IPS DF 6.9 (cell line): ENCODE results near the gene ANKK1.

Source experiments
- DNase-seq: peaks from one replicate; pipeline ENCODE4 v3.0.0-alpha.2; 2013; ENCODE audit warnings: low read depth, low spot score
- H3K27ac ChIP-seq: one replicate; pipeline ENCODE4 v1.5.1; 2013; ENCODE audit warnings: low read length, control low read depth
- H3K27me3 ChIP-seq: 2 replicates; pipeline ENCODE4 v1.6.1; 2013; ENCODE audit warnings: mild to moderate bottlenecking, low read length; ENCODE audit not compliant: control insufficient read depth, insufficient read depth
- H3K36me3 ChIP-seq: 2 replicates; pipeline ENCODE4 v1.6.1; 2013; ENCODE audit warnings: low read length; ENCODE audit not compliant: control insufficient read depth, insufficient read depth
- H3K4me1 ChIP-seq: 2 replicates; pipeline ENCODE4 v1.6.1; 2013; ENCODE audit warnings: low read length; ENCODE audit not compliant: control insufficient read depth, insufficient read depth
- H3K4me3 ChIP-seq: 2 replicates; pipeline ENCODE4 v1.5.1; 2013; ENCODE audit warnings: mild to moderate bottlenecking, low read length
- H3K9me3 ChIP-seq: 2 replicates; pipeline ENCODE4 v1.6.1; 2013; ENCODE audit warnings: low read length, inconsistent platforms; ENCODE audit not compliant: control insufficient read depth, insufficient read depth
- WGBS: extraction: QIAGEN DNeasy Blood & Tissue Kit; methylation state at CpG from one replicate; pipeline ENCODE4 v1.1.7; 2013; ENCODE audit warnings: mixed read lengths, missing lambda C conversion rate; ENCODE audit not compliant: insufficient read length, insufficient coverage; 5-methylcytosine and 5-hydroxymethylcytosine counted together

The ANKK1 gene

DNA sequence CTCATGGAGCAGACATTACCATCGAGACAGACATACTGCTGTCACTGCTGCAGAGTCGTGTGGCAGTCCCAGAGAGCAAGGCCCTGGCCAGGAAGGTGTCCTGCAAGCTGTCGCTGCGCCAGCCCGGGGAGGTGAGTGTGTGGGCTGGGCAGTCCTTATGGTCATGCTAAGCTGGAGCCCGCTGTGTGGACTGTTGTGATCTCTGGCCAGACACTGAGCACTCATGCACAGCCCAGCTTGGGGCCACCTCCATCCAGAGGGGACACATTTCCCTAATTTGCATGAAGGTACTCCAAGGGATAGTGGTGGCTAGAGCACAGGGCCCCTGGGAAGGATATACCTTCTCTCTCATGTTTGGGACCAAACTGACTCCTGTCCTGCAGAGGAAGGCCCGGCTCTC, 9.6 kb downstream of the ANKK1 start:
- Histone ChIP-seq H3K27ac (no peak overlapping the region), H3K36me3 (no peaks in the 10 kb centered on the region), H3K4me3 (no peak overlapping the region), H3K4me1 (0 out of 2 replicates have a peak, but pooled peaks cover 2% of the 10 kb centered on the region), H3K27me3 (no peaks in the 10 kb centered on the region), H3K9me3 (no peaks in the 10 kb centered on the region)
- no peak for DNase-seq
- WGBS, result no CpG with 5 or more reads among the region's 7 CpGs

- no peak for DNase-seq
- 0 out of 2 replicates have a peak, but pooled peaks cover 2% of the 10 kb centered on the region for H3K4me1 ChIP-seq
- H3K9me3 ChIP-seq, result no peaks in the 10 kb centered on the region
- H3K4me3 ChIP-seq, result no peak overlapping the region
- H3K27ac ChIP-seq, result no peak overlapping the region
- no peaks in the 10 kb centered on the region for H3K27me3 ChIP-seq
- H3K36me3 ChIP-seq, result no peaks in the 10 kb centered on the region
- WGBS, result no CpG with 5 or more reads among the region's 4 CpGs
These were observed 10.2 kb downstream of the ANKK1 start for GRCh38 chr11:113397821-113398220.

- no peaks in the 10 kb centered on the region for H3K36me3 ChIP-seq
- no peak overlapping the region for H3K4me3 ChIP-seq
- no peaks in the 10 kb centered on the region for H3K9me3 ChIP-seq
- H3K27ac ChIP-seq, result no peak overlapping the region
- no peaks in the 10 kb centered on the region for H3K27me3 ChIP-seq
- WGBS, result no CpG with 5 or more reads among the region's 24 CpGs
- no peak for DNase-seq
- H3K4me1 ChIP-seq, result 0 out of 2 replicates have a peak, but pooled peaks cover 2% of the 10 kb centered on the region
These were observed 11.3 kb downstream of the ANKK1 start for GRCh38 chr11:113398669-113399430.

- no peaks in the 10 kb centered on the region for H3K9me3 ChIP-seq
- H3K27ac ChIP-seq, result no peak overlapping the region
- DNase-seq, result no peak
- no peaks in the 10 kb centered on the region for H3K27me3 ChIP-seq
- no peak overlapping the region for H3K4me3 ChIP-seq
- no peaks in the 10 kb centered on the region for H3K36me3 ChIP-seq
- WGBS, result no CpG with 5 or more reads among the region's 5 CpGs
- H3K4me1 ChIP-seq, result 0 out of 2 replicates have a peak, but pooled peaks cover 2% of the 10 kb centered on the region
These were observed 13.2 kb downstream of the ANKK1 start for GRCh38 chr11:113400631-113401230.

DNA sequence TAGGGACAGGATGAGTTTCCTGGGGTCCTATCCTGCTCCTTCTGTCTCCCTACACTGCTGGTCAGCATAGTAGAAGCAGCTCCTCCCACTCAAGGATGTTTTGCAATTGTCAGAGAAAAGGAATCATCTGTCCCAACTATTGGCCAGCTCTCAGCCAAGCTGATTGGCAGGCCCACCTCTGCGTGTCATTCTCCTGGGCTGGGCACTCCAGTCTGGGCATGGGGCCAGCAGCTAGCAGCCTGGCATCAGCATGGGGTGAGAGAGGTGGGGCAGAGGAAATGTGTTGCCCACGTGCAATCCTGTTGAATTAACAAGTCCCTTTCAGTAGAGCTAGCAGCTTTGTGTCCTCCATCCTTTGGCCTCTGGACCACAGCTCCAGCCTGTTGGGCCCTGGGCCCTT, 14.1 kb downstream of the ANKK1 start:
- Histone ChIP-seq H3K4me1 (0 out of 2 replicates have a peak, but pooled peaks cover 2% of the 10 kb centered on the region), H3K27ac (no peak overlapping the region), H3K36me3 (no peaks in the 10 kb centered on the region), H3K27me3 (no peaks in the 10 kb centered on the region), H3K9me3 (no peaks in the 10 kb centered on the region), H3K4me3 (no peak overlapping the region)
- WGBS, result no CpG with 5 or more reads among the region's 2 CpGs
- DNase-seq, result no peak

DNA sequence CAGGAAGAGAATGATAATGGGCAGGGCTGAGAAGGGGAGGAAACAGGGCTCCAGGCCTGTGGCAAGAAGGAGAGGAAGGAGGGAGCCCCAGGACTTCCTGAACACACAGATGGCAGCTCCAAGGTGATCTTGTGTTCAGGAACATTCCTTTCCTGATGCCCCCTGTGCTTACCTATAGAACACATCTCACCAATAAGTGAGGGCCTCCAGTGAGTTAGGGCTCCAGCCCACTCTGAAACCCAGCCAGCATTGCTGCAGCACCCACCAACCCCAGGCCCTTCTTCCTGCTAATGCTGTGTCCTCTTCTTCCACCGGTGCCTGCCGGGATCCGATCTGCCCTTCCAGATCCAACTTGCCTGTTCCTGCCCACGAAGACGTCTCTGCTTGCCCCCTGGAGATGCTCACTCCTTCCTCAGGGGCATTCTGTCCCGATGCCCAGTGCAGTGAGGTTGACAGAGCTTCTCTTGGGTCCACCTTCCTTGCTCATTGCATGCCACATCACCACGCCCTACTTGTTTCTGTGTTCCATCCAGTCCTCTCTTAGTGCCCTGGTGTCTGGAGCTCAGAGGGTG, 17.4 kb downstream of the ANKK1 start:
- Histone ChIP-seq H3K4me3 (no peak overlapping the region), H3K27ac (no peak overlapping the region), H3K4me1 (no peaks in the 10 kb centered on the region), H3K9me3 (no peaks in the 10 kb centered on the region), H3K36me3 (no peaks in the 10 kb centered on the region), H3K27me3 (no peaks in the 10 kb centered on the region)
- no peak for DNase-seq
- WGBS, result no CpG with 5 or more reads among the region's 7 CpGs

- Histone ChIP-seq H3K4me1 (no peaks in the 10 kb centered on the region), H3K9me3 (no peaks in the 10 kb centered on the region), H3K4me3 (no peak overlapping the region), H3K36me3 (no peaks in the 10 kb centered on the region), H3K27me3 (no peaks in the 10 kb centered on the region), H3K27ac (no peak overlapping the region)
- WGBS, result no CpG with 5 or more reads among the region's 7 CpGs
- DNase-seq, result no peak
These were observed 18.3 kb downstream of the ANKK1 start for GRCh38 chr11:113405724-113406478.

GRCh38 chr11:113407163-113407562, 19.6 kb downstream of the ANKK1 start:
- Histone ChIP-seq H3K9me3 (no peaks in the 10 kb centered on the region), H3K27me3 (no peaks in the 10 kb centered on the region), H3K4me3 (no peak overlapping the region), H3K36me3 (no peaks in the 10 kb centered on the region), H3K27ac (no peak overlapping the region), H3K4me1 (no peaks in the 10 kb centered on the region)
- WGBS, result no CpG with 5 or more reads among the region's 3 CpGs
- no peak for DNase-seq

GRCh38 chr11:113408206-113408605, 20.6 kb downstream of the ANKK1 start:
- Histone ChIP-seq H3K36me3 (no peaks in the 10 kb centered on the region), H3K9me3 (no peaks in the 10 kb centered on the region), H3K27ac (no peak overlapping the region), H3K4me1 (no peaks in the 10 kb centered on the region), H3K4me3 (no peak overlapping the region), H3K27me3 (no peaks in the 10 kb centered on the region)
- DNase-seq, result no peak
- no CpG with 5 or more reads among the region's 9 CpGs for WGBS

GRCh38 chr11:113408887-113409286, 21.3 kb downstream of the ANKK1 start:
- Histone ChIP-seq H3K9me3 (no peaks in the 10 kb centered on the region), H3K27ac (no peak overlapping the region), H3K4me3 (no peak overlapping the region), H3K36me3 (no peaks in the 10 kb centered on the region), H3K27me3 (no peaks in the 10 kb centered on the region), H3K4me1 (no peaks in the 10 kb centered on the region)
- no CpG with 5 or more reads among the region's 9 CpGs for WGBS
- DNase-seq, result no peak
